ENCODE results near the gene PDE7B. TPM values are rescaled to one million over a fixed set of nuclear protein-coding genes. Genes with fewer than 3 reads are reported as not detected.
"Not testable (repeated sequence)": the region's sequence is repeated elsewhere in the genome, so short reads cannot be mapped to it uniquely, and the experiment has no call there.

The PDE7B gene
- total RNA-seq, 8 experiments from 2014 or later = 0.08 to 60.7 (median 1.1) TPM

- in situ Hi-C loops (cut with MboI; ENCODE audit: low pct_unique_long_range_greater_than_20kb in 2 of 9, low sequenced_read_pairs in 9 of 9, unreplicated experiment in 9 of 9) = not testable (repeated sequence)
Measured at GRCh38 chr6:136105797-136106196, 254.3 kb downstream of the PDE7B start.

GRCh38 chr6:136108361-136108945 is 257.0 kb downstream of the PDE7B start:
- H3K27ac ChIP-seq = peak overlapping the region; percentile 16 to 45
- H3K4me1 ChIP-seq (replicated peaks in 1 of 2) = peaks cover 35 to 43% of the 10 kb centered on the region in 2 donors
- in situ Hi-C loops (cut with MboI; ENCODE audit: low pct_unique_long_range_greater_than_20kb in 2 of 9, low sequenced_read_pairs in 9 of 9, unreplicated experiment in 9 of 9) = no loop called here
- WGBS, 10 experiments = 0 to 100% (median 28%) methylated on average over 1 to 10 of the region's 10 CpGs
- ATAC-seq (replicated peaks in 6 of 8) = peak in 5 of 8 experiments; percentile 61 to 74 (median 69)
- H3K4me3 ChIP-seq = no peak overlapping the region

More at GRCh38 chr6:136105797-136106196, 254.3 kb downstream of the PDE7B start:
- ATAC-seq (replicated peaks in 6 of 8); H3K4me3 ChIP-seq; H3K27ac ChIP-seq: not testable (repeated sequence)
- peaks cover 28 to 30% of the 10 kb centered on the region in 2 donors for H3K4me1 ChIP-seq (replicated peaks in 1 of 2)
- WGBS, 10 experiments = 93 to 100% (median 98%) methylated on average over 1 to 4 of the region's 4 CpGs; no CpG with 5 or more reads in 2 of the 10 experiments

DNA sequence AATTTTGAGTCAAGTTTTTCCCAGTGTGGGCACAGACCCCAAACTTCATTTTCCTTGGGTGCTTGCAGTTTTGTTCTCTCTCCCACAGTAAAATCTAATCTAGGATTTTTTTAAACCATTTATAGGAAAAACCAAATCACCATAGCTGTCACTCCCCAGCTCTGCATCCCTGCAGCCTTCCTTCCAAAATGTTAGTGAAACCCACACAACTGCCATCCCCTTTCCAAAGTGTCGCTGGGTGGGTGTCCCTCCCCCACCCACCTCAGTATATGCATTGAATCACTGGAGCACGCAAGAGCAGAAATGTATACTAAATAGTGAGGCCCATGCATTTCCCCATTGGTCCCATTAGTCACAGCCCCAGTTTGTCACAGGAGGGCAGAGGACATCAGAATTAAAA is 260.3 kb downstream of the PDE7B start:
- in situ Hi-C loops (cut with MboI; ENCODE audit: low pct_unique_long_range_greater_than_20kb in 2 of 9, low sequenced_read_pairs in 9 of 9, unreplicated experiment in 9 of 9) = no loop called here
- Histone ChIP-seq H3K4me1 (replicated peaks in 1 of 2) (peaks cover 28 to 41% of the 10 kb centered on the region in 2 donors), H3K27ac (no peak overlapping the region), H3K4me3 (no peak overlapping the region)
- ATAC-seq (replicated peaks in 6 of 8) = no peak
- WGBS, 10 experiments = 7 to 60% (median 25%) methylated on average over 1 to 2 of the region's 2 CpGs; no CpG with 5 or more reads in 3 of the 10 experiments

GRCh38 chr6:136112262-136112661 is 260.8 kb downstream of the PDE7B start:
- WGBS, 10 experiments = 40 to 100% (median 83%) methylated on average over 1 to 3 of the region's 3 CpGs; no CpG with 5 or more reads in 2 of the 10 experiments
- in situ Hi-C loops (cut with MboI; ENCODE audit: low pct_unique_long_range_greater_than_20kb in 2 of 9, low sequenced_read_pairs in 9 of 9, unreplicated experiment in 9 of 9) = no loop called here
- Histone ChIP-seq H3K27ac (no peak overlapping the region), H3K4me3 (no peak overlapping the region), H3K4me1 (replicated peaks in 1 of 2) (peaks cover 28 to 41% of the 10 kb centered on the region in 2 donors)
- ATAC-seq (replicated peaks in 6 of 8) = no peak

- in situ Hi-C loops (cut with MboI; ENCODE audit: low pct_unique_long_range_greater_than_20kb in 2 of 9, low sequenced_read_pairs in 9 of 9, unreplicated experiment in 9 of 9) = no loop called here
- peak overlapping the region; percentile 74 to 80 for H3K27ac ChIP-seq
- ATAC-seq (replicated peaks in 6 of 8) = peak; percentile 78 to 100 (median 99)
- 0 to 88% (median 4%) methylated on average over 1 to 4 of the region's 5 CpGs; no CpG with 5 or more reads in 3 of the 10 experiments for WGBS, 10 experiments
- H3K4me3 ChIP-seq = no peak overlapping the region
- peaks cover 24 to 35% of the 10 kb centered on the region in 2 donors for H3K4me1 ChIP-seq (replicated peaks in 1 of 2)
Measured at GRCh38 chr6:136113736-136114173, 262.3 kb downstream of the PDE7B start.

DNA sequence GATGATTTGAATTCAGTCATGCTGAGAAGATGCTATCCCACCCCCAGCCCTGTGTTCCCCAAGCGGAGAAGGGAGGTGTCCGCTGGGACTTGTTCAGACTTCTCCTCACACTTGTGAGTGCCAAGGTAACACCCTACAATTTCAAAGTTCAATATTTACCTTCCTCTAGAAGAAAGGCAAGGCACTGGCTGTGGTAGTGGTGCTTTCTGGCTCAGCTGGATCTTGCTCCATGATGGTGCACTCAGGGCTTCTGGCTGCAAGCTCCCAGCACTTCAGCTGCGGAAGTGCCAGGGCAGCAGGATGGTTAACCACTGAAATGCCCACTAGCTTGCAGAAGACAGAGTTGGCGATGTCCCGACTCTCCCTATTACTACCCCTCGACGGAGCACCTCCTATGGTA is 263.2 kb downstream of the PDE7B start:
- 90 to 100% (median 96%) methylated on average over 2 to 7 of the region's 7 CpGs; no CpG with 5 or more reads in 2 of the 10 experiments for WGBS, 10 experiments
- Histone ChIP-seq H3K4me1 (replicated peaks in 1 of 2) (peaks cover 22 to 32% of the 10 kb centered on the region in 2 donors), H3K27ac (peak overlapping the region in 1 of 2 donors; percentile 80), H3K4me3 (no peak overlapping the region)
- ATAC-seq (replicated peaks in 6 of 8) = peak in 1 of 8 experiments; percentile 59
- in situ Hi-C loops (cut with MboI; ENCODE audit: low pct_unique_long_range_greater_than_20kb in 2 of 9, low sequenced_read_pairs in 9 of 9, unreplicated experiment in 9 of 9) = no loop called here

DNA sequence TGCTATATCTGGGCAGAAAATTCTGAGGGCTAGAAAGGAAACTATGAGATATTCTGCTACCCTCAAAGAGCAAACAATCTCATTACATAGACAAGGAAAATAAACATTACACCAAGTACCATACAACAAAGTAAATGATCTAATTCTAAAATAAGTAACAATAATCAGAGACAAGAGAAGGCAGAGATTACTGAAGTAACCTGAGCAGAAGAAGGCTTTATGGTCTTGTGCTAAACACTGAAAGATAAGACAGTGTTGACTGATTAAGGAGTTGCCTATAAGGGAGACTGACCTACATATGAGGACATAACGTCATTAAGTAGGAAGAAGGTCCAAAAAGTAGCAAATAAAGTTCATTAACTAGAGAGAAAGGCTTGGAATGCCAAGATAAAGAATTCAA is 264.4 kb downstream of the PDE7B start:
- Histone ChIP-seq H3K4me3 (no peak overlapping the region), H3K27ac (no peak overlapping the region), H3K4me1 (replicated peaks in 1 of 2) (peaks cover 22 to 32% of the 10 kb centered on the region in 2 donors)
- ATAC-seq (replicated peaks in 6 of 8) = no peak
- in situ Hi-C loops (cut with MboI; ENCODE audit: low pct_unique_long_range_greater_than_20kb in 2 of 9, low sequenced_read_pairs in 9 of 9, unreplicated experiment in 9 of 9) = no loop called here
- WGBS, 10 experiments = 63 to 100% (median 100%) methylated on average over 1 of the region's 1 CpG

GRCh38 chr6:136117081-136117480 is 265.6 kb downstream of the PDE7B start:
- 33 to 88% (median 80%) methylated on average over 1 to 2 of the region's 2 CpGs; no CpG with 5 or more reads in 3 of the 10 experiments for WGBS, 10 experiments

DNA sequence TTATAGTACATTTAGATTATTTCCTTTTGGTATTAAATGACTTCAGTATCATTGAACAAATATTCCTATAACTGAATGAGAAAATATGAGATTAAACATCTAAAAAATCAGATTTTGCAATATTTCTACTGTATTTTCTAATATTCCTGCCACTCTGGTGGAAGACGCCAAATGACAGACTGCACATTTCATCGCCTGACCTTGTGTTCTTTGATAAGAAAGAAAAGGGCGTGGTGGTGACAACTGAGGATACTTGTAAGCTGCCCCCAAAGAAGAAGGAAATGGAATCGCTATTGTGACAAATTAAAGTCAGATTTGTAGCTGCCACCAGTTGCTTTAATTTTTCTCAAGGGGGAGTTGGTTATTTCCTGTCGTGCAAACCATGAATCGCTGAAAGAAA is 267.3 kb downstream of the PDE7B start:
- in situ Hi-C loops (cut with MboI; ENCODE audit: low pct_unique_long_range_greater_than_20kb in 2 of 9, low sequenced_read_pairs in 9 of 9, unreplicated experiment in 9 of 9) = no loop called here
- peaks cover 8 to 10% of the 10 kb centered on the region in 2 donors for H3K4me1 ChIP-seq (replicated peaks in 1 of 2)
- no peak for ATAC-seq (replicated peaks in 6 of 8)
- no peak overlapping the region for H3K4me3 ChIP-seq
- WGBS, 10 experiments = 11 to 98% (median 91%) methylated on average over 2 to 6 of the region's 6 CpGs
- H3K27ac ChIP-seq = no peak overlapping the region

More at GRCh38 chr6:136117081-136117480, 265.6 kb downstream of the PDE7B start:
- Histone ChIP-seq H3K27ac (no peak overlapping the region), H3K4me1 (replicated peaks in 1 of 2) (peaks cover 20 to 24% of the 10 kb centered on the region in 2 donors), H3K4me3 (no peak overlapping the region)
- no peak for ATAC-seq (replicated peaks in 6 of 8)
- in situ Hi-C loops (cut with MboI; ENCODE audit: low pct_unique_long_range_greater_than_20kb in 2 of 9, low sequenced_read_pairs in 9 of 9, unreplicated experiment in 9 of 9) = no loop called here

- no peak for ATAC-seq (replicated peaks in 6 of 8)
- H3K4me3 ChIP-seq = no peak overlapping the region
- in situ Hi-C loops (cut with MboI; ENCODE audit: low pct_unique_long_range_greater_than_20kb in 2 of 9, low sequenced_read_pairs in 9 of 9, unreplicated experiment in 9 of 9) = no loop called here
- WGBS, 10 experiments = 20 to 100% (median 89%) methylated on average over 1 of the region's 1 CpG; no CpG with 5 or more reads in 1 of the 10 experiments
- H3K4me1 ChIP-seq (replicated peaks in 1 of 2) = peaks cover 7 to 8% of the 10 kb centered on the region in 2 donors
- no peak overlapping the region for H3K27ac ChIP-seq
Measured at GRCh38 chr6:136123468-136123867, 272.0 kb downstream of the PDE7B start.

DNA sequence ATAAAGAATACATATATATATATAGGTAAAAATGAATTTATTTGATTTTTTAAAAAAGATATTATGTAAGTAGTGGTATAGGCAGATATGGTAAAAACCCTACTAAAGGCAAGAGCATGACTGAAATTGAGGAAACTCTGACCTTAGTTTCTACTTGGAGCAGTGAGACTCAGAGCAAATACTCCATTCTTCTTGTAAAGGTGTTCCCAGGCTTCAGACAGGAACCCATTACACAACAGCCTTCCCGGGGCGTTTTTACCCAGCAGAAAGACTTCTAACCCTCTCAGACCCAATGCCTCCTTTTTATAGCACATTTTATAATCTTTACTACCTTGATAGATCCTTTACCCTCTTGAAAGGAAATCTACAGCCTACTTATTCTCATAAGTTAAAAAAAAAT is 274.1 kb downstream of the PDE7B start:
- in situ Hi-C loops (cut with MboI; ENCODE audit: low pct_unique_long_range_greater_than_20kb in 2 of 9, low sequenced_read_pairs in 9 of 9, unreplicated experiment in 9 of 9) = no loop called here
- peaks cover 7 to 8% of the 10 kb centered on the region in 2 donors for H3K4me1 ChIP-seq (replicated peaks in 1 of 2)
- 55 to 100% (median 94%) methylated on average over 1 to 2 of the region's 2 CpGs; no CpG with 5 or more reads in 3 of the 10 experiments for WGBS, 10 experiments
- no peak overlapping the region for H3K27ac ChIP-seq
- H3K4me3 ChIP-seq = no peak overlapping the region
- ATAC-seq (replicated peaks in 6 of 8) = no peak

- H3K4me1 ChIP-seq (replicated peaks in 1 of 2) = peaks cover 7 to 8% of the 10 kb centered on the region in 2 donors
- ATAC-seq (replicated peaks in 6 of 8) = peak; percentile 44 to 85 (median 74)
- in situ Hi-C loops (cut with MboI; ENCODE audit: low pct_unique_long_range_greater_than_20kb in 2 of 9, low sequenced_read_pairs in 9 of 9, unreplicated experiment in 9 of 9) = no loop called here
- H3K27ac ChIP-seq = no peak overlapping the region
- WGBS, 10 experiments = 0 to 83% (median 2%) methylated on average over 1 to 2 of the region's 2 CpGs; no CpG with 5 or more reads in 4 of the 10 experiments
- no peak overlapping the region for H3K4me3 ChIP-seq
Measured at GRCh38 chr6:136127873-136128272, 276.4 kb downstream of the PDE7B start.

DNA sequence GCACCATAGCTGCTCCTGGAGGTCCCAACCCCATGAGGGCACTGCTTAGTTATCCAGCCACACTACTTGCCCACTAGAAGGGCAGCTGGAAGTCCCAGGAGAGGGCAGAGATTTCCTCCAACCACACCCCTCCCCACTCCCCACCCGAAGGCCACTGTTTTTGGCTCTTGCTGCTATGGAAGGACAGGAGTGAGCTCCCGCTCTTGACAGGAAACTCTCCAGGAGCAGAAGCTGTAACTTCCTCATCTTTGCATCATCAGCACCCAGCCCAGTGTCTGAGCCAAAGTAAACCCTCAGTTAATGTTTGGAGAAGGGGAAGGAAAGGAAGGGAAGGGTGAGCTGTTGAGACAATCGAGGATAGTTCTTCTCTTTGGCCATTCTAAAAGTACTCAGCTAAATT is 277.9 kb downstream of the PDE7B start:
- Histone ChIP-seq H3K4me1 (replicated peaks in 1 of 2) (peaks cover 7 to 8% of the 10 kb centered on the region in 2 donors), H3K4me3 (no peak overlapping the region), H3K27ac (no peak overlapping the region)
- in situ Hi-C loops (cut with MboI; ENCODE audit: low pct_unique_long_range_greater_than_20kb in 2 of 9, low sequenced_read_pairs in 9 of 9, unreplicated experiment in 9 of 9) = no loop called here
- 78 to 93% (median 80%) methylated on average over 1 to 2 of the region's 3 CpGs; no CpG with 5 or more reads in 7 of the 10 experiments for WGBS, 10 experiments
- no peak for ATAC-seq (replicated peaks in 6 of 8)
